ENCODE measurements around the gene GABPB2. TPM values are rescaled to one million over a fixed set of nuclear protein-coding genes. Genes with fewer than 3 reads are reported as not detected.

Gene GABPB2
- polyA plus RNA-seq, 1 of the 3 experiments (the other 2 are of a cell fraction) = 2.4 TPM

GRCh38 chr1:151050051-151050688 is 20.4 kb upstream of the GABPB2 start:
- Histone ChIP-seq H3K27me3 (ENCODE audit: insufficient read depth) (no peaks in the 10 kb centered on the region), H3K4me1 (ENCODE audit: control insufficient read depth in 1 of 2, insufficient read depth in 2 of 2, low read depth in 1 of 2, low read length in 1 of 2) (peaks cover 0 to 12% of the 10 kb centered on the region in 2 experiments; a peak in 2 of 4 replicates), H3K9ac (no peak overlapping the region), H3K27ac (ENCODE audit: low read depth in 2 of 2, low read length in 1 of 2) (no peak overlapping the region; a peak in 2 of 4 replicates), H3K36me3 (replicated peaks in 1 of 2; ENCODE audit: control insufficient read depth in 1 of 2, insufficient read depth in 2 of 2, low read length in 1 of 2) (peaks cover 41 to 48% of the 10 kb centered on the region in 2 experiments), H3K4me2 (no peak overlapping the region), H3K4me3 (ENCODE audit: low read depth in 2 of 2, low read length in 1 of 2) (no peak overlapping the region), H3F3A (replicated peaks; ENCODE audit: insufficient read depth) (peaks cover 36% of the 10 kb centered on the region), H3K9me3 (no peaks in the 10 kb centered on the region), H3K9me2 (no peaks in the 10 kb centered on the region), H2AFZ (ENCODE audit: low read depth) (no peak overlapping the region), H3K79me2 (ENCODE audit: insufficient read depth) (peaks cover 18% of the 10 kb centered on the region; the same call in 1 of the 2 replicates), H4K20me1 (ENCODE audit: insufficient read depth) (no peaks in the 10 kb centered on the region)
- peak; percentile 61; the same call in 1 of the 2 replicates for TF ChIP-seq POLR2AphosphoS5 (IDR thresholded peaks at IDR 0.05; ENCODE audit: low read depth, low read length)
- no peak for TF ChIP-seq PBX3 (IDR thresholded peaks at IDR 0.05)
- 90% methylated on average over 2 of the region's 2 CpGs for WGBS (ENCODE audit: low lambda C conversion rate)
- DNase-seq = no peak
- ChIA-PET CTCF (interaction anchor here (1.3 to 4.4 kb wide), 5 partner anchors 10 to 55 kb away, joined by 3 to 67 read pairs (median 4); partner anchors contain the start of genes CDC42SE1, MINDY1 and MLLT11), POLR2A (interaction anchor here (1.7 to 3.5 kb wide), 2 partner anchors 9 to 10 kb away, joined by 6 to 24 read pairs; partner anchors contain the start of genes CDC42SE1 and MLLT11)

- TF ChIP-seq POLR2AphosphoS5 (IDR thresholded peaks at IDR 0.05; ENCODE audit: low read depth, low read length) (0 out of 2 replicates have a peak, but pooled peaks have one; percentile 22), TCF12 (IDR thresholded peaks at IDR 0.05) (no peak)
- H3K27ac ChIP-seq (ENCODE audit: low read depth in 2 of 2, low read length in 1 of 2) = peak overlapping the region in 1 of 2 experiments; percentile 35; a peak in 1 of 4 replicates
- H4K20me1 ChIP-seq (ENCODE audit: insufficient read depth) = peaks cover 12% of the 10 kb centered on the region
- H3F3A ChIP-seq (replicated peaks; ENCODE audit: insufficient read depth) = peaks cover 28% of the 10 kb centered on the region
- ChIA-PET POLR2A (interaction anchor here (1.7 kb wide), 1 partner anchor 8 kb away, joined by 6 read pairs; the partner anchor contains the start of genes CDC42SE1 and MLLT11), CTCF (interaction anchor here (1.4 kb wide), 1 partner anchor 51 kb away, joined by 3 read pairs; no protein-coding TSS in a partner anchor)
- no peaks in the 10 kb centered on the region for H3K27me3 ChIP-seq (ENCODE audit: insufficient read depth)
- H3K4me1 ChIP-seq (ENCODE audit: control insufficient read depth in 1 of 2, insufficient read depth in 2 of 2, low read depth in 1 of 2, low read length in 1 of 2) = peaks cover 0 to 18% of the 10 kb centered on the region in 2 experiments; a peak in 2 of 4 replicates
- H3K9me2 ChIP-seq = no peaks in the 10 kb centered on the region
- DNase-seq = no peak
- H3K9ac ChIP-seq = no peak overlapping the region
- H3K36me3 ChIP-seq (replicated peaks in 1 of 2; ENCODE audit: control insufficient read depth in 1 of 2, insufficient read depth in 2 of 2, low read length in 1 of 2) = peaks cover 53 to 62% of the 10 kb centered on the region in 2 experiments
- peaks cover 31% of the 10 kb centered on the region for H3K79me2 ChIP-seq (ENCODE audit: insufficient read depth)
- H3K4me3 ChIP-seq (ENCODE audit: low read depth in 2 of 2, low read length in 1 of 2) = no peak overlapping the region
- 100% methylated on average over 2 of the region's 2 CpGs for WGBS (ENCODE audit: low lambda C conversion rate)
- no peaks in the 10 kb centered on the region for H3K9me3 ChIP-seq
- no peak overlapping the region for H3K4me2 ChIP-seq
- no peak overlapping the region for H2AFZ ChIP-seq (ENCODE audit: low read depth)
Observed at GRCh38 chr1:151051356-151052009, 19.1 kb upstream of the GABPB2 start.

- Histone ChIP-seq H3K9ac (no peak overlapping the region), H3K4me2 (no peak overlapping the region), H3K79me2 (ENCODE audit: insufficient read depth) (peaks cover 52% of the 10 kb centered on the region), H4K20me1 (ENCODE audit: insufficient read depth) (peaks cover 36% of the 10 kb centered on the region), H3K4me3 (ENCODE audit: low read depth in 2 of 2, low read length in 1 of 2) (no peak overlapping the region), H3K27ac (ENCODE audit: low read depth in 2 of 2, low read length in 1 of 2) (no peak overlapping the region), H3K9me3 (no peaks in the 10 kb centered on the region), H3K36me3 (replicated peaks in 1 of 2; ENCODE audit: control insufficient read depth in 1 of 2, insufficient read depth in 2 of 2, low read length in 1 of 2) (peaks cover 56 to 65% of the 10 kb centered on the region in 2 experiments), H3K4me1 (ENCODE audit: control insufficient read depth in 1 of 2, insufficient read depth in 2 of 2, low read depth in 1 of 2, low read length in 1 of 2) (peaks cover 7 to 23% of the 10 kb centered on the region in 2 experiments; a peak in 3 of 4 replicates), H3K27me3 (ENCODE audit: insufficient read depth) (no peaks in the 10 kb centered on the region), H2AFZ (ENCODE audit: low read depth) (no peak overlapping the region), H3F3A (replicated peaks; ENCODE audit: insufficient read depth) (peaks cover 34% of the 10 kb centered on the region), H3K9me2 (no peaks in the 10 kb centered on the region)
- DNase-seq = no peak
- ChIA-PET POLR2A (no interaction called here), CTCF (interaction anchor here (1.0 kb wide), 1 partner anchor 30 kb away, joined by 6 read pairs; no protein-coding TSS in a partner anchor)
- 86% methylated on average over 4 of the region's 4 CpGs for WGBS (ENCODE audit: low lambda C conversion rate)
- no peak for TF ChIP-seq SMC3 (IDR thresholded peaks at IDR 0.05; ENCODE audit: low read depth, low read length)
- no peak for TF ChIP-seq JUND (IDR thresholded peaks at IDR 0.05)
- no peak for TF ChIP-seq EP300 (IDR thresholded peaks at IDR 0.05; ENCODE audit: borderline replicate concordance in 1 of 2, low read depth in 1 of 2, low read length in 1 of 2)
- no peak for TF ChIP-seq NFIC (IDR thresholded peaks at IDR 0.05; ENCODE audit: borderline replicate concordance)
- TF ChIP-seq RAD21 (IDR thresholded peaks at IDR 0.05; ENCODE audit: low read length) = no peak
- TF ChIP-seq EZH2phosphoT487 (IDR thresholded peaks at IDR 0.05; ENCODE audit: borderline replicate concordance, low read depth) = no peak
- no peak for TF ChIP-seq NRF1 (IDR thresholded peaks at IDR 0.05; ENCODE audit: low read depth, low read length)
- no peak for TF ChIP-seq MEF2A (IDR thresholded peaks at IDR 0.05; ENCODE audit: borderline replicate concordance, low read depth)
- TF ChIP-seq POLR2AphosphoS5 (IDR thresholded peaks at IDR 0.05; ENCODE audit: low read depth, low read length) = no peak
- TF ChIP-seq REST (IDR thresholded peaks at IDR 0.05; ENCODE audit: low read depth, low read length) = no peak
- no peak for TF ChIP-seq FOXM1 (IDR thresholded peaks at IDR 0.05; ENCODE audit: low read depth)
- no peak for TF ChIP-seq MAX (IDR thresholded peaks at IDR 0.05; ENCODE audit: low read depth)
Observed at GRCh38 chr1:151054971-151055547, 15.5 kb upstream of the GABPB2 start.

Data from SK-N-SH (cell line).